ENCODE data around the gene ERCC5.
A peak's percentile ranks its signal among the peaks of the same experiment; 100 is the strongest.

ERCC5 gene

GRCh38 chr13:102845289-102845629, 573 bp upstream of the ERCC5 start:
- DNase-seq (ENCODE audit: low read depth) = no peak

- peak; percentile 41 for DNase-seq (ENCODE audit: low read depth)
Measured at GRCh38 chr13:102846261-102847015, 606 bp downstream of the ERCC5 start.

- DNase-seq (ENCODE audit: low read depth) = no peak
Measured at GRCh38 chr13:102847272-102848234, 1.7 kb downstream of the ERCC5 start.

DNA sequence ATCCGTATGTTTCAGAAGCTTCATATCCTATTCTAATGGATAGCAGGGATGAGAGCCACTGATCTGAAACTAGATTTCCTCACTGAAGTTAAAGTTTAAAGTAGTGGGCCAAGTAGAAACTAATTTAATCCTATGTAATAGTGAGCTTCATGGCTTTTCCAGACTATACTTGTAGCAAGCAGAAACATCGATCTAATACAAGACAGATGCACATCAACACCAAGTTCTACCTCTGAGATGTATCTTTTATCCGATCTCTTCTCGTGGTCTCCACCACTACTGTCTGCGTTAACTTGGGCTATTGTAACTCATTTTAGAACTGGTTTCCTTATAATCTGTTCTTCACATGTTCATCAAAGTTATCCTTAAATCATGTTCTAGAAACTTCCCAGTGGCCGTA, 3.1 kb downstream of the ERCC5 start:
- DNase-seq (ENCODE audit: low read depth) = no peak

DNA sequence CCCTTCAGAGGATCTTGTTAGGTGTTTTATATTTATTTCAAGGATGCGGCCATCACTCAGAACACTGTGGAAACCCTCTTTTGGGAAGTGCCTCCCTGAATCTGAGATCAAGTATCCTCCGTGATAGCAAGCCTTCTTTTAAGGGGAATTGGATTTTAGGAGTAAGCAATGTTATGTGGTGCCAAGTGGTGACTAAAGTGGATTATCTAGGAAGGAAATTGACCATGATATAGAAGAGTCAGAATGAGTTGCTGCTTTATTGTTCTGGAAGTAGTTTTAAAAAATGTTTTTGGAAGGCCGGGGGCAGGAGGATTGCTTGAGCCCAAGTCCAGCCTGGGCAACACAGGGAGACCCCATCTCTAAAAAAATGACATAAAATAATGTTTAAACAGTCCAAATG, 6.7 kb downstream of the ERCC5 start:
- DNase-seq (ENCODE audit: low read depth) = no peak

DNA sequence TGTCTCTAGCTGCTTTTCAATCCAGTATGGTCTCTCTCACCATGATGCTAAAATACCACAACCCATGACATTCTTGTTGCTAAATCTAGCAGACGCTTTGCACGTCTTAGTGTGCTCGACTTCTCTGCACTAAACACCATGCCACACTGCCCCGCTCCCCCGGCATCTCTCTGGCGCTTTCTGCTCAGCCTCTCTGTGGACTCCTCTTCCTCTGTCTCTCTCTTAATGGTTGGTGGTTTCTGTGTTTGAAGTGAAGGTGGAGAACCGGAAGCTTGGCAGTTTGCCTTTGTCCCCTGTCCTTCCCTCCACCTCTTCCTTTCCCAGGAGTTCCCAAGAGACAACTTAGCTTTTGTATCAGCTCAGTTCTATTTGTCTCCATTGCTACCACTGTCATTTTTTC, 8.8 kb downstream of the ERCC5 start:
- DNase-seq (ENCODE audit: low read depth) = no peak

GRCh38 chr13:102856557-102856956, 10.7 kb downstream of the ERCC5 start:
- no peak for DNase-seq (ENCODE audit: low read depth)

- DNase-seq (ENCODE audit: low read depth) = no peak
Measured at GRCh38 chr13:102862624-102863210, 16.9 kb downstream of the ERCC5 start.

- DNase-seq (ENCODE audit: low read depth) = no peak
Measured at GRCh38 chr13:102863590-102863989, 17.8 kb downstream of the ERCC5 start.

DNA sequence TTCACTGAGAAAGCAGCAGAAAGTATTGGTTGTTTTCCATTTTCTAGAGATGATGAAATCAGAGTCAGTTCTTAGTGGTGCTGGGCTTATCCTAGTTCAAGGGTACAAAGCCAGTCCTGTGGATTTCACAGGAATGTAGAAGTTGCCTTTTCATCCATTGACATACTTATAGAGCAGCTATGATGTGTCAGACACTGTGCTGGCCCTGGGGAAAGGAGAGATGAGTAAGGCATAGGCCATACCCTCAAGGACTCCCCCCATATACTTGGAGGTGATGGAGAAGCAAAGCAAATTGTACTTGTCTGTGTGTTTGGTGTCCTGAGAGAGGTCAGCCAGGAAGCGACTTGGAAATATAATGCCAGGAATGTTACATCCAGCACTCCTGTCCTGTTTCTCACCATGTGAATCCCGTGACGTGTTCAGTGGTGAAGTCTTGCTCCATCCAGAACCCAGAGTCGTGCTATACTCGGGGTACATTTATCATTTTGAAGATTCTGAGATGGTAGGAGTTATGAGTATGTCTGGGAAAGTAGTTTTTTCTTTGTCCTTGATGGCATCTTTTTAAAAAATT, 22.6 kb downstream of the ERCC5 start:
- no peak for DNase-seq (ENCODE audit: low read depth)

DNA sequence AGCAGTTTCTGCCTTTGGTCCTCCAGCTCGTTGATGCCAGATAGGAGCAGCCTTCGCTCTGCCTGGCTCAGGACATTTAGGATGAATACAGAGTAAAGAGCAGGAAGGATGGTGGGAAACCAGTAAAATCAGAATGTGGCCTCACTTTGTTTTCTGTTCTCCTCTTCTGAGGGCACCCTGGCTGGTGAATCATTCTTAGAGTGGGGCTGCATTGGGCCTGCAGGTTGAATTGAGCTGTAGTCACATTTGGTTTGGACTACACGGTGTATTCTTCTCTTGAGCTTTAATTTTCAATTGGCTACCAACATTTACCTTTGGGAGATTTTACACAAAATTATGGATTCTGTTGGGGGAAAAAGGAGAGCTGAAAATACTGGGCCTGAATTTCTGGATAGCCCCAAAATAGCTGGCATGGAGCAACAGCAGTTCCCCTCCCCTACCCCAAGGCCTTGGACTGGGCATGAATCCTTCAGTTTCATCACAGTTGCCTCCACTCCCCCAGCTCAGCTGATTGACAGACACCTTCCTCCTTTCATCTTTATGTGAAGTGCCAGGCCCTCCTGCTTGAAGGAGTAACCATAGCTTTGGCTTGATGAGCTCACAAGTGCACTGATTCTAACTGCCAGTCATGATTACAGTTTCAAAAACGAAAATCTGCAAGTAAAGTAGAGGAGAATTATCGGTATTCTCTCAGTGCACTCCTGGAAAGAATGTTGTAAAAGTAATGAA, 24.3 kb downstream of the ERCC5 start:
- no peak for DNase-seq (ENCODE audit: low read depth)

- DNase-seq (ENCODE audit: low read depth) = peak; percentile 22
Measured at GRCh38 chr13:102870677-102871415, 25.0 kb downstream of the ERCC5 start.

DNA sequence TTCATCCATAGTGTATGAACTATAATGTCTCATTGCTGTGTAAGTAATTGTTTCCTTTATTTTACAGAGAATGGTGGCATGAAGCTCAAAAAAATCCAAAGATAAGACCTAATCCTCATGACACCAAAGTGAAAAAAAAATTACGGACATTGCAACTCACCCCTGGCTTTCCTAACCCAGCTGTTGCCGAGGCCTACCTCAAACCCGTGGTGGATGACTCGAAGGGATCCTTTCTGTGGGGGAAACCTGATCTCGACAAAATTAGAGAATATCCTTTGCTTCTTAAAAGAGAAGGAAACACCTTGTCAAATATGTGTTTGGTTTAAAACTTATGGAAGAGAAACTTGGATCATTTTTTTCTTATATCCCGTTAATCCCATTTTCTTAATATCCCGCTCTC, 26.3 kb downstream of the ERCC5 start:
- no peak for DNase-seq (ENCODE audit: low read depth)

GRCh38 chr13:102872531-102872930, 26.7 kb downstream of the ERCC5 start:
- no peak for DNase-seq (ENCODE audit: low read depth)

DNA sequence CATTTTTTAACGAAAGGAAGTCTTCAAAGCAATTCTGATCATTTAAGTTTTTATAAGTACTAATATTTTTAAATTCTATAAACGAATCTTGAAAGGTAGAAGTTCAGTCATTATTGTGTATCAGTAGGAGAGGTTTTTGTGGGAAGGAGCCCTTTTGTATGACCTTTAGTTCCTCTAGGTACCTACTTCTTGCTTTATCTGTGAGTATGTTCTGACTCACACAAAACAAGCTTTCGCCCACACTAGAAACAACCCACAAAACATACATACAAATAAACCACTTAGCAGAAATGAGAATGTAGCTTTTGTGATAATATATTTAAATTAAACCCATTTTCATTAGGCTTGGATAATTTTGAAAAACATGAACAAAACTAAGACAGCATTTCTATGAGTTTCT, 27.8 kb downstream of the ERCC5 start:
- no peak for DNase-seq (ENCODE audit: low read depth)

- DNase-seq (ENCODE audit: low read depth) = no peak
Measured at GRCh38 chr13:102875256-102875655, 29.4 kb downstream of the ERCC5 start.

- no peak for DNase-seq (ENCODE audit: low read depth)
Measured at GRCh38 chr13:102877303-102877702, 31.5 kb downstream of the ERCC5 start.

DNA sequence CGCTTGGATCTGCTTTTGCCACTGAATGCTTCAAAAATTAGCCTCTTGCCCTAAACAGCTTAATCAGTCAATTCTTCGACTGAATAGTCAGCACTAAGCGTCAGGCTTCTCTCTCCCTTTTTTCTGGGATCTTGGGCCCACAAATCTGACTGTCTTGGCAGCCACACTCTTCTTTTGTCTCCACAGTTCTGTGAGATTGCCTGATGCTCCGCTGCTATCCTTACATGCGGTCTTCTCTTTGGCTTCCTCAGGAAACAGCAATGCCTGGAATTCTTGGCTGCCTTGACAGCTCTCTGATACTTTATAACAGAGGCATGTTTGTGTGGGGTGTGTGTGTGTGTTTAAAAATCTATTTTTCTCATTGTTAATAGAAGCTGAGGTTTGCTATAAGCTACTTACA, 32.6 kb downstream of the ERCC5 start:
- no peak for DNase-seq (ENCODE audit: low read depth)

- no peak for DNase-seq (ENCODE audit: low read depth)
Measured at GRCh38 chr13:102879793-102880499, 34.1 kb downstream of the ERCC5 start.

Data from activated T-cell treated with anti-CD3 and anti-CD28 coated beads for 48 hours (primary cell).